Caco-2 (cell line): ENCODE results near the gene OLIG2. TPM values are rescaled to one million over a fixed set of nuclear protein-coding genes. Genes with fewer than 3 reads are reported as not detected.

Experiments
- BruUV-seq: library from RNA; stranded (reverse); fragments of 400-500 nt; replicated peaks from 2 replicates; lab custom pipeline; 2021; lab: Mats Ljungman, UMichigan
- CTCF ChIA-PET: fragments of 300-600 bp; sonication (Branson Sonifier 250); formaldehyde crosslinking; loops from one replicate; lab custom pipeline; 2022; ENCODE audit warnings: antibody characterized with exemption; lab: Charles Lee
- POLR2A ChIA-PET: fragments of 300-600 bp; sonication (Branson Sonifier 250); formaldehyde crosslinking; loops from one replicate; lab custom pipeline; 2022; ENCODE audit warnings: antibody characterized with exemption; lab: Charles Lee
- DNase-seq, 2 experiments: peaks; one replicate each; pipeline versions ENCODE4 v3.0.0 to v3.0.0-alpha.2; 2020 to 2022
- H3K27me3 ChIP-seq: replicated peaks from 2 replicates; pipeline ENCODE4 v1.6.0; 2011; ENCODE audit warnings: low read length; ENCODE audit not compliant: control insufficient read depth, insufficient read depth
- H3K36me3 ChIP-seq: 2 replicates; pipeline ENCODE4 v1.5.1; 2011; ENCODE audit warnings: low read length; ENCODE audit not compliant: control insufficient read depth, insufficient read depth
- H3K4me1 ChIP-seq: fragments of 250-450 bp; sonication (Bioruptor Pico); 2 replicates; pipeline ENCODE4 v1.5.1; 2020; ENCODE audit warnings: mild to moderate bottlenecking
- H3K4me3 ChIP-seq: 2 replicates; pipeline ENCODE4 v1.5.1; 2011; ENCODE audit warnings: low read depth, mild to moderate bottlenecking, control low read depth, low read length
- H3K9me3 ChIP-seq: fragments of 250-450 bp; sonication (Bioruptor Pico); 2 replicates; pipeline ENCODE4 v1.5.1; 2020; ENCODE audit warnings: mild to moderate bottlenecking, moderate library complexity
- H3K27ac Mint-ChIP-seq: one replicate; pipeline ENCODE4 v1.8.0; 2022; ENCODE audit warnings: mixed read lengths; ENCODE audit not compliant: unreplicated experiment
- H3K27me3 Mint-ChIP-seq: one replicate; pipeline ENCODE4 v1.8.0; 2022; ENCODE audit warnings: mixed read lengths; ENCODE audit not compliant: insufficient read depth, unreplicated experiment
- H3K36me3 Mint-ChIP-seq: one replicate; pipeline ENCODE4 v1.8.0; 2022; ENCODE audit warnings: mild to moderate bottlenecking, mixed read lengths; ENCODE audit not compliant: insufficient read depth, unreplicated experiment
- H3K4me1 Mint-ChIP-seq: one replicate; pipeline ENCODE4 v1.8.0; 2022; ENCODE audit warnings: low read depth, mixed read lengths; ENCODE audit not compliant: unreplicated experiment
- H3K4me3 Mint-ChIP-seq: one replicate; pipeline ENCODE4 v1.8.0; 2022; ENCODE audit warnings: mild to moderate bottlenecking, moderate library complexity, mixed read lengths; ENCODE audit not compliant: unreplicated experiment
- H3K9me3 Mint-ChIP-seq: one replicate; pipeline ENCODE4 v1.8.0; 2022; ENCODE audit warnings: mixed read lengths; ENCODE audit not compliant: unreplicated experiment
- intact Hi-C: fragments of 100-400 bp; cut with micrococcal nuclease; formaldehyde crosslinking; loops from one replicate; pipeline ENCODE4 v1.10.0; 2022; ENCODE audit not compliant: unreplicated experiment
- total RNA-seq: library from RNA; stranded (reverse); gene quantifications from 2 replicates; pipeline ENCODE4 v1.2.3, GENCODE V29; 2022
- TF ChIP-seq, protein P1 (sequence below), 2 experiments: fragments of 200-600 bp in 1 of 2; IDR thresholded peaks; 1 replicate in 1 of 2; 2 replicates in 1 of 2; pipeline versions ENCODE4 v1.5.1 to v1.8.0; 2011 to 2022; ENCODE audit warnings: antibody characterized with exemption in 1 of 2, control low read depth in 1 of 2, inconsistent platforms in 1 of 2, low read depth in 1 of 2, low read length in 1 of 2, mild to moderate bottlenecking in 1 of 2, moderate library complexity in 1 of 2; ENCODE audit not compliant: insufficient read depth in 1 of 2, severe bottlenecking in 1 of 2, unreplicated experiment in 1 of 2

The OLIG2 gene
- total RNA-seq, 1 experiment from 2014 or later = not detected

DNA sequence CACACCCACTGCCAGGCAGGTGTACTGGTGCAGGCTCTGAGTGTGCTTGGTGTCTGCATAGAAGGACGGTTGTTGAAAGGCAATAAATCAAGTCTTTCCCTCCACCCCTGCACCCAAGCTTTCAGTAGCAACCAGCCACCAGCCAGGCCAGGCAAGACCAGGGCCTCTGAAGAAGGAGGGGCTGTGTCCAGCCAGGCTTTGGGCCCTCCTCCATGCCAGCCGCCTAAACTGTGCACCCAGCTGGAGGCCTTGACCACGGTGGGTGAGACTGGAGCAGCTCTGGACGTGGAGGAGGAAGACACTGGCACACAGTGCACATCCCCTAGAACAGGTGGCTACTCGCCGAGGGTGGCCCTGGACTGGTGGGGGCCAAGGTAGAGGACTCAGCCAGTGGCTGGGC is 4.9 kb downstream of the OLIG2 start:
- no peak overlapping the region for H3K4me3 ChIP-seq
- TF ChIP-seq, protein P1, sequence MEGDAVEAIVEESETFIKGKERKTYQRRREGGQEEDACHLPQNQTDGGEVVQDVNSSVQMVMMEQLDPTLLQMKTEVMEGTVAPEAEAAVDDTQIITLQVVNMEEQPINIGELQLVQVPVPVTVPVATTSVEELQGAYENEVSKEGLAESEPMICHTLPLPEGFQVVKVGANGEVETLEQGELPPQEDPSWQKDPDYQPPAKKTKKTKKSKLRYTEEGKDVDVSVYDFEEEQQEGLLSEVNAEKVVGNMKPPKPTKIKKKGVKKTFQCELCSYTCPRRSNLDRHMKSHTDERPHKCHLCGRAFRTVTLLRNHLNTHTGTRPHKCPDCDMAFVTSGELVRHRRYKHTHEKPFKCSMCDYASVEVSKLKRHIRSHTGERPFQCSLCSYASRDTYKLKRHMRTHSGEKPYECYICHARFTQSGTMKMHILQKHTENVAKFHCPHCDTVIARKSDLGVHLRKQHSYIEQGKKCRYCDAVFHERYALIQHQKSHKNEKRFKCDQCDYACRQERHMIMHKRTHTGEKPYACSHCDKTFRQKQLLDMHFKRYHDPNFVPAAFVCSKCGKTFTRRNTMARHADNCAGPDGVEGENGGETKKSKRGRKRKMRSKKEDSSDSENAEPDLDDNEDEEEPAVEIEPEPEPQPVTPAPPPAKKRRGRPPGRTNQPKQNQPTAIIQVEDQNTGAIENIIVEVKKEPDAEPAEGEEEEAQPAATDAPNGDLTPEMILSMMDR (IDR thresholded peaks at IDR 0.05; ENCODE audit: insufficient read depth in 1 of 2, low read depth in 1 of 2, low read length in 1 of 2, severe bottlenecking in 1 of 2, unreplicated experiment in 1 of 2) = no peak
- no TSS peak for BruUV-seq
- Mint-ChIP-seq H3K27me3 (peaks cover 23% of the 10 kb centered on the region), H3K36me3 (no peaks in the 10 kb centered on the region), H3K27ac (no peak overlapping the region), H3K4me3 (no peak overlapping the region), H3K9me3 (no peaks in the 10 kb centered on the region), H3K4me1 (no peaks in the 10 kb centered on the region)
- H3K9me3 ChIP-seq = no peaks in the 10 kb centered on the region
- POLR2A ChIA-PET = no interaction called here
- H3K4me1 ChIP-seq = no peaks in the 10 kb centered on the region
- no peak for DNase-seq
- no peaks in the 10 kb centered on the region for H3K36me3 ChIP-seq
- CTCF ChIA-PET = no interaction called here
- no peaks in the 10 kb centered on the region for H3K27me3 ChIP-seq
- intact Hi-C loops = no loop called here

DNA sequence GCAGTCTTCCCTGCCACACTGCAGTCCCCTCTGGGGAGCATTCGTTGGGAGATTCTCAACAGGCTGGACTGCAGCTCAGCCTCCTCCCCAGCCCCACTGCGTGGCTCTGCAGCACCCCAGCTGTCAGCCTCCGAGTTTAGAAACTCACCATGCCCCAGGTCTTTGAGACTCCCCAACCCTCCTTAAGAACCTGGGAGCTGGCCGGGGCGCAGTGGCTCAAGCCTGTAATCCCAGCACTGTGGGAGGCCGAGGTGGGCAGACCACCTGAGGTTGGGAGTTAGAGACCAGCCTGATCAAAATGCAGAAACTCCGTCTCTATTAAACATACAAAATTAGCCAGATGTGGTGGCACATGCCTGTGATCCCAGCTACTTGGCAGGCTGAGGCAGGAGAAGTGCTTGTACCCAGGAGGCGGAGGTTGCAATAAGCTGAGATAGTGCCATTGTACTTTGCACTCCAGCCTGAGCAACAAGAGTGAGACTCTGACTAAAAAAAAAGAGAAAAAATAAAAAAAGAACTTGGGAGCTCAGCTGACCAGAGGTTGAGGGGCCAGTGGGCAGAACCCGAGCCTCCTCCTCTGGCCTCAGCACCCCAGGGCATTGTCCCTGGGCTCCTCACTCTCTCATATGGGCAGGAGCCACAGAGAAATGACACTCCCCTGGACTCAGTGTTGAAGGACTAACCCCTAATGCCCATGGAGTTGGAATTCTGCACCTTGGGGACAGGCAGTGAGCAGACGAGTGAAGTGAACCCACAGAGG is 5.6 kb downstream of the OLIG2 start:
- POLR2A ChIA-PET = no interaction called here
- TF ChIP-seq, protein P1 (IDR thresholded peaks at IDR 0.05; ENCODE audit: insufficient read depth in 1 of 2, low read depth in 1 of 2, low read length in 1 of 2, severe bottlenecking in 1 of 2, unreplicated experiment in 1 of 2) = no peak
- Mint-ChIP-seq H3K9me3 (no peaks in the 10 kb centered on the region), H3K36me3 (no peaks in the 10 kb centered on the region), H3K4me3 (no peak overlapping the region), H3K4me1 (no peaks in the 10 kb centered on the region), H3K27ac (no peak overlapping the region), H3K27me3 (peaks cover 18% of the 10 kb centered on the region)
- CTCF ChIA-PET = no interaction called here
- Histone ChIP-seq H3K4me1 (no peaks in the 10 kb centered on the region), H3K9me3 (no peaks in the 10 kb centered on the region), H3K4me3 (no peak overlapping the region), H3K27me3 (no peaks in the 10 kb centered on the region), H3K36me3 (no peaks in the 10 kb centered on the region)
- intact Hi-C loops = no loop called here
- BruUV-seq = no TSS peak
- DNase-seq = no peak

DNA sequence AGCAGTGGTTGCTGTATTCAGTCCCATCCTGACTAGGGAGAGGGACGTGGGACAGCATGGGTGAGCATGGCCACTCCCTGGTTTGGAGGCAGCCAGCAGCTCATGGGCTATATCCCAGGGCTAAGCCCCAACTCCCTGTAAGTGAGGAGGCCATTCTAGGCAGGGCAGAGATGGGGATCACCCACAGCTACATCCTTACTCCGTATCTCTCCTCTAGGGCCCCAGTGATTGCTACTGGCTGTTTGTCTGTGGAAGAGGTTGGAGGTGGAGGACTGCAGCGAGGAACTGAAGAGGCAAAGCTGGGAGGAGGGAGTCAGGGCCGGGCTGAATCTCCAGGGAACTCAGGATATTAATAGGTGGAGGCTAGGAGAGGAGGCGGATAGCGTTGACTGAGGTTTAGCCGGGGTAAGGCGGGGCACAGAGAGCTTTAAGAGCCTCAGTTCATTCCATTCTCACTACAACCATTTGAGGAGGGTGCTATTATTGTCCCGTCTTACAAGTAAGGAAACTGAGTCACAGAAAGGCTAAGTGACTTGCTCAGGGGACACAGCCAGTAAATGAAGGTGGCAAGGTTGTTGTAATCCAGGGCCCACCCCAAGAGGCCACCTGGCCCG is 6.8 kb downstream of the OLIG2 start:
- POLR2A ChIA-PET = no interaction called here
- intact Hi-C loops = no loop called here
- H3K9me3 Mint-ChIP-seq = no peaks in the 10 kb centered on the region
- no peaks in the 10 kb centered on the region for H3K36me3 Mint-ChIP-seq
- CTCF ChIA-PET = no interaction called here
- H3K27me3 Mint-ChIP-seq = peaks cover 23% of the 10 kb centered on the region
- H3K4me1 Mint-ChIP-seq = no peaks in the 10 kb centered on the region
- no peaks in the 10 kb centered on the region for H3K4me1 ChIP-seq
- H3K4me3 Mint-ChIP-seq = no peak overlapping the region
- H3K36me3 ChIP-seq = no peaks in the 10 kb centered on the region
- H3K4me3 ChIP-seq = no peak overlapping the region
- no TSS peak for BruUV-seq
- H3K27ac Mint-ChIP-seq = no peak overlapping the region
- no peaks in the 10 kb centered on the region for H3K27me3 ChIP-seq
- TF ChIP-seq, protein P1 (IDR thresholded peaks at IDR 0.05; ENCODE audit: insufficient read depth in 1 of 2, low read depth in 1 of 2, low read length in 1 of 2, severe bottlenecking in 1 of 2, unreplicated experiment in 1 of 2) = no peak
- no peak for DNase-seq
- H3K9me3 ChIP-seq = no peaks in the 10 kb centered on the region
